GM18502 (cell line): ENCODE results near the gene NPRL2.

ENCODE experiments used
- ATAC-seq: cut with Tn5 transposase; IDR thresholded peaks from one replicate; pipeline ENCODE4 v1.9.1; 2021; ENCODE audit warnings: mild to moderate bottlenecking; ENCODE audit not compliant: unreplicated experiment, poor library complexity

NPRL2 gene

DNA sequence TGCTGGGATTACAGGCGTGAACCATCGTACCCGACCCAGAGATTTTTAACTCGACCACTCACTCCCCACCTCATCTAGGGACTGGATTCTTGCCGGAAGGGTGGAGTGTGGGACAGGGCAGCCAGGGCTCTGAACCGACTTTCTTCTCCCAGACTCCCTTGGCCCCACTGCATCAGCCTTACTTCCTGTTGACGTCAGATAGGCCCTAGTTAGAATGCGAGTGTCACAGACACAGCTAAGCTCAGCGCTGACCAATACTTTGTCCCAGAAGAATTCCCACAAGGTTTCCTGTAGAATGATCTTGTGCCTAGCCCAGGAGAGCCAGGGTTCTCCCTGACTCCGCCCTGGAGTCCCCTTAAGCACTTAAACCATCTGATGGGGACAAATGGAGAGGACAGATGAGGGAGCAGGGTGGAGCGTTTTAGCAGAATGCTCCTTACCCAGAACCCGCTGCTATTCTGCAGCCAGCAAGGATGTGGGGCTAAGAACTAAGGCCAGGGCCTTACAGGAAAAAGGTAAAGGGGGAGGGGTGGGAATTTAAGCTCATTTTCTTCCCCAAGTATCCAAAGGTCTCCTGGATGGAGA, 16.7 kb downstream of the NPRL2 start:
- ATAC-seq, result no peak

DNA sequence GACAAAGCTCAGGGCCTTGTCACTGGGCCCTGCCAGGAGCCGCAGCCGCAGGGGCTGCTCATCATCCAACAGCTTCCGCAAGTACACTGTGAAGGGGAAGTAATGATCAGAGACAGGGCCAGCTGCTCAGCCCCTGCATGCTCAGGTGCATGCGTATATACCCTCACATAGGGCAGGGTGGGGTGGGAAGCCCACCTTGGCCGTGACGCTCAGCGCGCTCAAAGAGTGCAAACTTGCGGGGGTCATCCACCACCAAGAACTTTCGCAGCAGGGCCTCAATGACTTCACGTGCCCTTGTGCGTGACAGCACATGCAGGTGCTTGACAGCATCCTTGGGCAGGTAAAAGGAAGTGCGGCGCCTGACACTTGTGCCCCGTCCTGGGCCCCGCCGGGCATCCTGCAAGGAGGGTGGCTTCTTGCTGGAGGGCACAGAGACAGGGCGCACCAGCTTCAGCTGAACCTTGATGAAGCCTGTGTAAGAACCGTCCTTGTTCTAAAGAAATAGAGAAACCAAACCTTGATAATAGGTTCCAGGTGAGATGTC, 19.1 kb downstream of the NPRL2 start:
- ATAC-seq, result no peak

DNA sequence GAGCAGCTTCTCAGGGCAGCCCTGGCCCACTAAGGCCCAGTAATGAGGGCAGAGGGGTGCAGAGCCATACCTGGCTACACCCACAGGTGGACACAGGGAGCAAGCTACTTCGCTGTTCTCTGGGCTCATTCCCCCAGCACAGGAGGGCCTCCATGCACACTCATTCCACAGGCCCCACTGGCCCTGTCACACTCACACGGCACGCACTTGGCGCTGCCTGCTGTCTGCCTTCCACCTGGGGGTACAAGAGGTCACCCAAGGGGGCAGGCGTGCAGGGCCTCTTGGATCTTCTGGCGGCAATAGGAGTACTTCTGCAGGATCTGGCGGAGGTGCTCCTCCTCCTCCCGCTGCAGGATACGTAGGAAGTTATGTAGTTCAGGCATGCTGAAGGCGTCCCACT, 20.2 kb downstream of the NPRL2 start:
- no peak for ATAC-seq

DNA sequence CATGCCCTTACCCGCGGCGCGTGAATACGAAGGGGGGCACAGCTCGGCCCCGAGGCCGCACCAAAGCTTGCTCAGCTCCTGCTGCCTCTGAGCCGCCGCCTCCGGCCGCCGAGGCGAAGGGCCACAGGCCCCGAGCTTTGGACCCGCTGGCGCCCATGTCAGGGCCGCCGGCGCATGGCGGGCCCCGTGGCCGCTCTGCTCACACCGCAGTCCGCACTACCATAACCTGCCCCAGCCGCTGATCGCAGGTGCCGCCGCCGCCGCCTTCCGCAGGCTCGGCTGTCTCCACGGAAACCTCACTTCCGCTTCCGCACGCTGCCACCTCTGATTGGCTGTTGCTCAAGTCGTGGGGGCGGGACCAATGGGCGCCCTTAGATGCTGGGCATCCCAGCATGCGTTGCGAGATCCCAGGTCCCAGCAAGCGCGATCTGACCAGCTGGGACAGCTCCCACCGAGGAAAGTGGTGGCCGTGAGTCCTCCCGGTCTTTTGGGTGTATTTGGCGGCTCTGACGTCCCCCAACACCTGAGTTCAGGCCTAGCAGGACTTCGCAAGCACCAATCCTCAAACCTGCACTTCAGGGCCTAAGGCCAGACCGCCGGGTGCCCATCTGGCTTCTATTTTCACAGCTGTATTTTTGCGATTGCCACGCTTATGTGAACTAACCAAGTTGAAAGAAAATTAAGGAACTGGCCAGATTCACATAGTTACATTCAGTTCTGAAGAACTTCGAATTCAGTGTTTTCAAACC, 22.5 kb downstream of the NPRL2 start, which contains the start of gene TUSC2:
Gene TUSC2, minus strand, starts transcription at position 281 of the 749 bp plus-strand sequence. Its CDS starts 124 bp downstream, at position 157.
- ATAC-seq, result peak; percentile 88

DNA sequence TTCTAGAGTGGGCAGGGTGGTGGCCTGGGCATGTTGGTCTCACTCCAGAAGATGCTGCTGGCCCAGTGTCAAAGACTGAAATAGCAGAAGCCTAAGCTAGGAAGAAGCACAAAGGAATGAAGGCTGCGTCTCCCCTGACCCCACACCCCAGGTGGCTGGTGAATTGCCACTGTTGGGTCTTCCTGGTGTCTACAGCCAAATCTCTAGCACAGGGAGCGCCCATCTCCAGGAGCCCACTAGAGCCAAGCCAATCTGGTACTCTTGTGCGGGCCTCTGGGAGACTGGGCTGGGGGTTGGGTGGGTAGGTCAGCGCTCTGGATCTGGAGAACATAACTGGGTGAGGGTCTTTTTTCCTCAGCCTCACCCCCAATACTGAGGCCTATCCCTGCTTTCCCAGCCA, 23.4 kb downstream of the NPRL2 start:
- no peak for ATAC-seq

DNA sequence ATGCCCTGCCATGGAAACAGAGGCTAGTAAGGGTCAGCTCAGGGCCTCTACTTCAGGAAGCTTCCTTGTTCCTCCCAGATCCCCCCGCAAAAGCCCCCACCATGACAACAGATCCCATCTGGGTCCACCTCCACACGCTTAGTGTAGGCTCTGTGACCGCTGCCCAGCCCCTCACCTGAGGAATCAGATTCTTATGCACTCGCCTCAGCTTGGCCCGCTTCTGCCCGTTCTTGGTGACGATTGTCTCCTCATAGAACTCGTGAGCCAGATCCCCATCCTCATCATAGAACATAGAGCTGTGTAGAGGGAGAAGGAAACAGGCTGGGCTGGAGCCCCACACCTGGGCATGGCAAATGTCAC, 24.4 kb downstream of the NPRL2 start:
- ATAC-seq, result no peak

DNA sequence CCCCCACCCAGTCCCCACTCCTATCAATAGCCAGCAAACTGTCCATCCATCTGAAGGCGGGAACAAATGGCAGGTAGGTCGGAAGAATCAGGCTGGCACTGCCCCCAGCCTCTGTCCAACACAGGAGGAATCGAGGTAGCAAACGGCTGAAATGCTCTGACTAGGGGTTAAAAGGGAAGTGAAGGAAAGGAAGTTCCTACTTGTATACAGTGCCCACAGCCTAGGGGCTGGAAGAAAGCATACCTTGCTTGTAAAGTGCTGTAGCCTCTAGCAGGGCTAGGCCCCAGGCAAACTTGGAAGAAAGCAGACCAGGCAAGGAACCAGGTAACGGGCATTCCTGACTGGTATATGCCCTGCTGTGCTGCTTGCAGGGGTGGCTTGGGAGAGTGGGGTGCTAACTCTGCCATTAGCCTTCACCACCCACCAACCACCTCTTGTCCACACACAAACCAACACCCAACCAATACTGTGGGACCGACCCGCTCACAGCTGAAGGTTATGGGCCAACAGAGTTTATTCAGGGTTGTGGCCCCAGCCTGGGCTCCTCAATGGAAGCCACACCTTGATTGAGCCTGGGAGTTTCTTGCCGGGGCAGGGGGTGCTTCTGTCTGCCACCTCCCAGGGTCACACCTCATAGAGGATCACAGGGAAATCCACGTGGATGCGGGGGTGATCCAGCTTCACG, 24.9 kb downstream of the NPRL2 start:
- ATAC-seq, result no peak

DNA sequence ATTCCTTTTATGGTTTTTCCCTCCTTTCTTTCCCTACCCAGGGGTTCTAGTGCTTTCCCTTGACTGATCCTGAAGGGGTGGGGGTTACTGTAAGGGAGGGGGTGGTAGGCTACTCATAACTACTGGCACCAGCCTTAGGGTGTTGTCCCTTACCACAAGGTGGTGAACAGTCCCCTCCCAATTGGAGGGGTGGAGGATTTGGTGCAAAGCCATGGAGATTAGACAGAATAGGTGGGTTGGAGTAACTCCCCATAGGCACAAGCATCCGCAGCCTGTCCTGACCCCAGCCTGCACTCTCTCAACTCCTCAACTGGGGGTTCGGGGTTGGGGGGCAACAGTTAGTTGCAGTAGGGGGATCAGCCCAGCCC, 25.5 kb downstream of the NPRL2 start:
- ATAC-seq, result no peak

DNA sequence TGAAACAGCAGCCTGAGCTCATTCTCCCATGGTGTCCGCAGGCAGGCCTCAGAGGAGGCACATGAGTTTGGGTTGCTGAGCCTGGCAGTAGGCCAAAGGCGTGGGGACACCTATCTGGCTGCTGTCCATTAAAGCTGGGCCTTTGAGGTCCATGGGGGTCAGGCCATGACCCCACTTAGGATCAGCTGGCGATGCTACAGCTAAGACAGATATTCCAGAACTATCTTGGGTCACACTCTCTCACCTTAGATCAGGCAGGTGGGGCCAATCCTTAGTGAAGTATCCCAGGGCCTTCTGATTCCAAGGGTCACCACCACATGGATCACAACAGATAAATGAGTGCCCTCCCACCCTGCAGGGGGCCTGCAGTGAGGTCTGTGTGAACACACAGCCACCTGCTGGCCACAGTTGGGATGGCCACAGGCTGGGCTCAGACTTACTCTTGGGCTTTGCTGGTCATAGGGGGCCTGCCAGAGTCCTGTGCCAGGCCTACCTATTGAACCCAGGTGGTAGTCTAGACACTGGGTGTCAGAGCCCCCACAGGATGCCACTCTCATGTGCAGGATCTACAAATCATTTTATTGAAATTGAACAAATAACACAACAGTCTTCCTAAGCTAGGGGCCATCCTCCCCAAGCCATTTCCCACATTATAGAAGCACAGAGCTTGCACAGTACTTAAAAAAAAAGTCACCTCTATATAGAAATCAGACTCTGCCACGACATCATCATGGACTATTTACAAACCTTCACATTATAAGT, 26.0 kb downstream of the NPRL2 start:
- ATAC-seq, result no peak

DNA sequence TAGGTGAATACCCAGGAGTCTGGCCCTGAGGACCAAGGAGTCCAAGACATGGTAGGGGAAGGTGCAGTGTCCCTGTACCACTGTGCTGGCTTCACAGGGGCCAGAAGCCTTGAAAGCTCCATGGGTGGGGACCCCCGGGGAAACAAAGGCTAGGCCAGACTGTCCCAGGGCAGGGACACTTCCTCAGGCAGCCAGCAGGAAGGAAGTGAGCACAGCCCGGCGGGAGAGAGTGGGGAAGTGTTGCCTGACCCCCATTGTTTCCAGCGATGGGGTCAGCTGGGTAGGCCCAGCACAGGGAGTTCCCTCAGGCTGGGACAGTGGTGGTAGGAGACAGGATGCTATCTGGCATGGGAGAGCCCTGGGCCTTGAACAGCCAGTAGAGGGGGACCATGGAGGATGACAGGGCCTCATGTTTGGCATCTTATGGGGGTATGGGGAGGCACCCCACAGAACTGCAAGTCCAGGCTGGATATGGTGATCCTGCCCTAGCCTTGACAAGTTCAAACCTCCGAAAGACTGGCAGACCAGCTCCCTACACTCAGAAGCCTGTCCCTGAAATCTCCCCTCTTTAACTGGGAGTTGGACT, 26.9 kb downstream of the NPRL2 start:
- no peak for ATAC-seq

DNA sequence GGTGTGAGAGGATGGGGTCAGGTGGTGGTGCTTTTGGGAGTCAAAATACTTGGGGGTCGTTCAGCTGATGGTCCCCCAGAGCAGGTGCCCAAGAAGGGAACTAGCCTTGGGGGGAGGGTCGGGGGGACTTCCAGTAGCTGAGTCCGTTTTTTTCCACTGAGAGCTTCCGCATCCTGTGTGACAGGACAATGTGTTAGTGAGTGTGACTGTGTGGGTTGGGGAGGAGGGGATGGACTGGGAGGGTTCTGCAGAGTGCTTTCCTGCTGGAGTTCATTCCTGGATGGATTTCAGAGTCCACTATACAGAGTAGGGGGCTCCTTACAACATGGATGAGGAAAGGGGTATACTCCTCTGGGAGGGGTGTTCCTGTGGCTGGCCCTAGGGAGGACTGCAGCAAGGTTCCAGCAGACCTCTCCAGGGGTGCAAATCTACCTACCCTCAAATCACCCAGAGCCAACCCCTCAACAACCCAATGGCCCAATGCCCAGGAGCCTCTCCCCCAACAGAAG, 27.4 kb downstream of the NPRL2 start:
- no peak for ATAC-seq

DNA sequence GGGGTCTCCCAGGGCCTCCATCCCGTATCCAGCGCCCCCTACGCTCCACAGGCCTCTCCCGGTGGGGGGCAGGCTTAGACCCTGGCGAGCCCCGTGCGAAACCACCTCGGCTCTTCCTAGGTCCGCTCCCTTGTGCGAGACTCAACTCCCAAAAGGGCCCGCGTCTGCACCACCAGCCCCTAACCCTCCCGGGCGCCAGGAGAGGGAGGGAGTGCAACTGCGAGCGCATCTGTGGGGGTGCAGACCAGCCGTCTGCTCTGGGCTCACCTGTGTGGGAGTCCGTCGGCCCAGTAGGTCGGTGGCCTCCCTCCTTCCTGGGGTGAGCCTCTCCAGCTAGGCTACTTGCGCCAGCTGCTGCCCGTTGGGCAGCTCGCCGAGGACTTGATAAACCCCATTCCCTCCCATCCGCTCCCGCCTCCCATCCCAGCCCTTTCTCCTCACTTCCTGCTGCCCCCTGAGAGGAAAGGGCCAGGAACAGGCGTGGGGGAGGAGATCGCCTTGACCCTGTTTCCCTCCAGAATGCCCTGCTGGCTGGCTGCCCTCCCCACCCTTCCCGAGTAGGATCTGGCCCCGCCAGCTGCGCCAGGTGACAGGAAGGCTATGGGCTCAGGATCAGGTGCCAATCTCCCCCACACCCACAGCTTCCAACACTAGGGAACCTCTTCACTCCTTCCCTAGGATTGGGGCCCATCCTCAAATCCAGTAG, 28.0 kb downstream of the NPRL2 start, which contains the start of gene HYAL2:
Gene HYAL2, minus strand, starts transcription at position 360 of the 706 bp plus-strand sequence. CDS start 2,256 bp downstream, outside the sequence.
- ATAC-seq, result no peak

DNA sequence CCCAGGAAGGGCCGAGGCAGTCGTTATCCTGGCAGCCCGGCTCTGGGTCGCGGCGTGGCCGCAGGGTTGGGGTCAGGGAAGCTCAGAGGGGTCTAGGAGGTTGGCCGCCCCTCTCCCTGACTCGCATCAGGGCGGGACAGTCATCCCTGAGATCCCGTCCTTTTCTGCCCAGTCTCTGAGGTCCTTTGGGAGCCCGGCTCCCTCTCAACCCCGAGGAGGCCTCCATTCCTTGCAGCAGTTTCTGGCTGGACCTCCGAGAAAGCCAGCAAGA, 28.5 kb downstream of the NPRL2 start:
- ATAC-seq, result no peak

DNA sequence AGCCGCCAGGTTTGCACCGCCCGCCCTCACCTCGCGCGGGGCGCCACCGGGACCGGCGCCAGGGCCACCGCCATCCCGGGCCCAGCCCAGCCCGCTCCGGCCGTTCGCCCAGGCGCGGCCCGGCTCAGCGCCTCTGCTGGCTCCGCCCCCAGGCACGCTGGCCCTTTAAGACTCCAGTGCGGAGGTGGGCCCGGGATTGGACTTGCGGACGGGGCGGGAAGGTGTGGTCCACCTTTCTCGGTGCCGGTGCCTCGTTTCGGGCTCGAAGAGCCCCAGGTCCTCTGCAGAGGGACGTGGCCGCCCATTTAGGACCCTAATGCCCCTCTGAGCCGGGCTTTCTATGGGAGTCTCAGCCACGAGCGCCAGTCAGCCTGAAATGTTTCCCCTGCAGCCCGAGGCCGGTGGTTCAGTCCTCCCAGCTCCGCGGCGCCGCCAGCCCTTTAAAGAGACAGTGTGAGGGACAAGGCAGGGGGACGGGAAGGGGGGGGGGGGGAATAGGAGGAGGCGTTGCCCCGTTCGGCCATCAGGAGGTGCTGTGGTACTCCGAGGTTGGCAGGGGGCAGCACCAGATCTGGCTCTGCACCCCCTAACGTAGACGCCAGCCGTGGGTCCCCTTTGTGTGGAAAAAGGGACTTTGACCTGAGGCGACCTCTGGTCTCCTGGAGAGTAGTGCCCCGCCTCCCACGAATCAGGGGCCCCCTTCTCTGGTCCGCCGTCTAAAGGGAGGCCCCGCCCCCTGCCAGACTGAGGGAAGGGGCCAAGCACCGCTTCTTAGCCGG, 29.1 kb downstream of the NPRL2 start:
- ATAC-seq, result peak; percentile 79

DNA sequence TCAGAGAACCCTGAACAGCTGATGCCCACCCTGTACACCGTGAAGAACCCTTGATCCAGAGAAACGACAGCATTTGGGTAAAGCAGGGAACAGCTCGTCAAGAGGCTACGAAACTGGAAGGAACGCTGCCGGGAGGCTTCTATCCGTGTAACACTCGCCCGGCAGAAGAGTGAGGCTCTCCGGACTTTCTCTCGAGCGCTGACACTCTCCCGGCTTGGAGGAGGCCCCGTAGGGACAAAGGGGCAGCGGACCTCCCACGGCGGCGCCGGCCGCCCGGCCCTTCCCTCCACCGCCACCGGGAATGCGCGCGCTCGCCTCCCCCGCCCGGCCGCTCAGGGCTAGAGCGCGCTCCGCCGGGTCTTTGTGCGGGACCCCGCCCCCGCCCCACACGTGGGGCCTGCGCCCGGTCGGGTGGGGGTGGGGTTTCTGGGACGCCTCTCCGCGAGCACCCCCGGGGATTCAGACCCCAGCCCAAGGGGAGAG, 29.7 kb downstream of the NPRL2 start:
- ATAC-seq, result peak; percentile 61

DNA sequence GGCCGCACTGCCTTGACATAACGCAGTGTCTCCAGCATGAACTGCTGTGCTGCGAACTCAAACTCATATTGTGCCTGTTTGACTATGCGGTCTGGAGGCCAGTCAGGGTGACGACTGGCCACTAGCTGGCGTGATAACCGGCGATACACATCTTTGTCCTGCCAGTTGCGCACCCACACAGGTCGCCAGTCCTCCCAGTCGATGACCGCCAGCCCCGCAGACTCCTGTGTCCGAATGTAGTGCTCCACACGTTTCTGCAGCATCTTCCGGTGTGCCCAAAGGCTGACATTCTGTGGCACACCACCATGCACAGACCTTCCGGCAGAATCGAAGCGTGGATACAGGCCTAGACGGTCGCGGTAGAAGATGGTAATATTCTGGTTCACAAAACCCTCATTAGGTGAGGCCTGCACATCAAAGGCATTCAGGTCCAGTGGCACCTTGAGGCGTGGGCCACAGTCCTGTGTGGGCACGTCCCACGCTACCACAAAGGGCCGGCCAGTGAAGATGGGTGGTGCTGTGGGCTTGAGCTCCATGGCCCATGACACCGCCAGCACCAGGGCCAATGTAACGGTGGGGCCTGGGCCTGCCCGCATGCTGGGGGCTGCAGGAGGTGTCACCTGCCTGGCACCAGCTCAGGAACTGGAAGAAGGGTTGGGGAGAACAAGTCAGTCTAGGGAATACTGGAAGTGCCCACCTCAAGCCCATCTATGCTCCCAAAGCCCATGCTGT, 30.5 kb downstream of the NPRL2 start:
- ATAC-seq, result no peak

DNA sequence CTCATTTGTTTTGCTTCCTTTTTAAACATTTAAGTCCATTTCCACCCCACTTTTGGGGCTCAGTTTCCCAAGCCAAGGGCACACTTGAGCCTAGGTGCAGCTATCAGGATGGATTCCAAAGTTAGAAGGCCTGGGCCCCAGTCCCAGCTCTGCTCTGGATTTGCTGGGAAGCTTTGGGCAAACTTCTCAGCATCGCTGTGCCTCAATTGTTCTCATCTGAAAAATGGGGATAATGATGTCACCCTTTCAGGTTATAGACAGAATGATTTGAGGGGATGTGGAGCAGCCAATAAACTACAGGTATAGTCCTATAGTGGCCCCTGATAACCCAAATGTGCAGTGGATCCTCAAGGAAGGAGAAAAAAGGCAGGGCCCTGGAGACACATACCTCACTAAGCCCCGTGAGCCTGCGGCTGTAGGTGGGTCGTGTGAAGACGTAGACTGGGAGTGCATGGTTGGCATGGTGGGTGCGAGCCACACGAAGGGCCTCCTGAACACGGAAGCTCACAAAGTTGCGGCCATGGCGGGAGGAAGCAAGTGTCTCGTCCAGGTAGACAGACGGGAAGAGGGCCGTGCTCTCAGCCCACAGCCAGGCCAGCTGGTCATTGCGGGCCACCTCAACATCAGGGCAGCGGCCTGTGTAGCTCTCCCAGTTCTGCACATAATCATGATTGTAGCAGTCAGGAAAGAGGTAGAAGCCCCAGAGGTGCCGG, 31.2 kb downstream of the NPRL2 start:
- no peak for ATAC-seq
